CD4-positive, alpha-beta T cell treated with Interferon gamma for 1 hour (primary cell): ENCODE measurements around the gene TRPV4.
"Not testable (repeated sequence)": the region's sequence is repeated elsewhere in the genome, so short reads cannot be mapped to it uniquely, and the experiment has no call there.

Source experiments
- DNase-seq: peaks from one replicate; pipeline ENCODE4 v3.0.0-alpha.2; 2020

TRPV4 gene

DNA sequence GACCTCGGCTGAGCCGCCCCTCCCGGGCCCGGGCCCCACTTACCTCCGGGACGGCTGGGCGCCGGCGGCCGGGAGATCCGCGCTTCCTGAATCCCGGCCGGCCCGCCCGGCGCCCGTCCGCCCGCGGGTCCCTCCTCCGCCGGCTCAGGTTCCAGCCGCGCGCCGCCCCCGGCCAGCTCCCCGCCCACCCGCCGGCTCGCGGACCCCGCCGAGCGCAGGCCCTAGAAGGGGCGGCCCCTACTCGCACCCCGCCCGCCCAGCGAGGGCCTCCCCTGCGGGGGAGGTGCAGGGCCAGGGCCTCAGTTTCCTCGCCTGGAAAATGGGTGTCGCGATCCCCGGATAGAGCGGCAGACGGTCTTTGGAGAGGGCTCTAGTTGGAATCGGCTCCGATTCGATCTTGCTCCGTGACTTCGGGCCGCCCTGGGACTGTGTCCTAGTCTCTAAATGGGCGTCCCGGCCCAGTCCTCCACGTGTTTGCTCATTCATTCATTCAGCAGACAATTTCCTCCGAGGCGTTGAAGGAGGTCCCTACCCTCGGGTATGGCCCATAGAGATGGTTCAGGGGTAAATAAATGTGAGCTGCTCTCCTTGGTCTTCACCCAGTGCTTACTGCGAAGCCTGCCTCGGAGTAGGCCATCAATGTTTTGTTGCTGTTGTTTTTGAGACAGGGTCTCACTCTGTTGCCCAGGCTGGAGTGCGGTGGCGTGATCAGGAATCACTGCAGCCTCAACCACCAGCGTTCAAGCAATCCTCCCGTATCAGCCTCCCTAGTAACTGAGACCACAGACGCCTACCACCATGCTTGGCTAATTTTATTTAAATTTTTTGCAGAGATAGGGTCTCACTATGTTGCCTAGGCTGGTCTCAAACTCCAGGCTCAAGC lies at the start of gene TRPV4:
Gene TRPV4, minus strand, starts transcription at position 92 of the 883 bp plus-strand sequence. CDS start 18,602 bp downstream, outside the sequence.
- no peak for DNase-seq

- DNase-seq: no peak
Measured at GRCh38 chr12:109881752-109882151, 48.6 kb upstream of the TRPV4 start.

GRCh38 chr12:109880938-109881337 lies 47.7 kb upstream of the TRPV4 start:
- DNase-seq: no peak

GRCh38 chr12:109880043-109880931 lies 47.1 kb upstream of the TRPV4 start, which contains the start of gene GLTP:
Gene GLTP, minus strand, starts transcription at chr12:109880541. Its CDS starts 167 bp downstream, at chr12:109880374.
- DNase-seq: peak; percentile 90

DNA sequence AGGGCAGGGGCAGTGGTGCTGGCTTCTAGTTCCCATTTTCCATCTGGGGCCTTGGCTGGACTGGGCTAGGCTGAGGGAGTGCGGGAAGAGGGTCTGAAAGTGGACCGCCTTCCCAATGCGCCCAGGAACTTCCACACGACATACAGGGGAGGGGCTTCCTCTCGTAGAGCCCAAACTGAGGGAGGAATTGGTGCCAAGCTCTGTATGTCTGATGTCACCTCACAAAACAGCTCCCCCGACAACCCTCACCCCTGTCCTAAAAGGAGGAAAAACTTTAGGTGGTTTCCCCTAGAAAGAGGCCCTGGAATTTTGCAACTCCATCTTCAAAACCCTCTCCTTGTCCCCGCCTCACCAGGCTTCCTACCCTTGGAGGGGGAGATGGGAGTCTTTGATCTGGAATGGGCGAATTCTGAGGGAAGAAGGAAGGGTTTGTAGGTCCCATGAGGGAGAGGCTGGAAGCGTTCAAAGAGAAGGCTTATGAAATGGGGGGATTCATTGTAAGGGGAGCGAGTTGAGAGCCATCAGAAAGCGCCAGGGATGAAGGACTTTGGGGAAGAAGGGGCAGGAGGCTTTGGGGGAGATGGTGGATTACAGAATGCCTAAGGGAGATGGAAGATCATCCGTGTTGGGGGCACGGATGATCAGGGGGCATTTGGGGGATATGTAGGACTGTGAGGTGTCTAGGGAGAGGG lies 46.3 kb upstream of the TRPV4 start:
- no peak for DNase-seq

DNA sequence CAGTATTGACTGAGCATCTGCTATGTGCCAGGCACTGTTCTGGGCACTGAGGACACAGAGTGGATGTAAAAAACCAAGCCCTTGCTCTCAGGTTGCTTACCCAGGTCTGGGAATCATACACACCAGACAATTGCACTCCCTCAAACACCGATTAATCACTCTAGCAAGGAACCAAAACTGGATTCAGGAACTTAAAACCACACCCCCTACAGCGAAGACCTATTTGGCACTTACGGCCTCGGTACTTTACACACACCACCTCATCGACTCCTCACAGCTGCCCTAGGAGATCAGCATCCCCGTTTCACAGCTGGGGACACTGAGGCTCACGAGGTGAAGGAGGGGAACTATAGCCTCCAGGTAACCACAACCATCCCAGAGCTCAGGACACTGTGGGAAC lies 45.6 kb upstream of the TRPV4 start:
- DNase-seq: no peak

- DNase-seq: no peak
Measured at GRCh38 chr12:109878247-109878625, 45.0 kb upstream of the TRPV4 start.

DNA sequence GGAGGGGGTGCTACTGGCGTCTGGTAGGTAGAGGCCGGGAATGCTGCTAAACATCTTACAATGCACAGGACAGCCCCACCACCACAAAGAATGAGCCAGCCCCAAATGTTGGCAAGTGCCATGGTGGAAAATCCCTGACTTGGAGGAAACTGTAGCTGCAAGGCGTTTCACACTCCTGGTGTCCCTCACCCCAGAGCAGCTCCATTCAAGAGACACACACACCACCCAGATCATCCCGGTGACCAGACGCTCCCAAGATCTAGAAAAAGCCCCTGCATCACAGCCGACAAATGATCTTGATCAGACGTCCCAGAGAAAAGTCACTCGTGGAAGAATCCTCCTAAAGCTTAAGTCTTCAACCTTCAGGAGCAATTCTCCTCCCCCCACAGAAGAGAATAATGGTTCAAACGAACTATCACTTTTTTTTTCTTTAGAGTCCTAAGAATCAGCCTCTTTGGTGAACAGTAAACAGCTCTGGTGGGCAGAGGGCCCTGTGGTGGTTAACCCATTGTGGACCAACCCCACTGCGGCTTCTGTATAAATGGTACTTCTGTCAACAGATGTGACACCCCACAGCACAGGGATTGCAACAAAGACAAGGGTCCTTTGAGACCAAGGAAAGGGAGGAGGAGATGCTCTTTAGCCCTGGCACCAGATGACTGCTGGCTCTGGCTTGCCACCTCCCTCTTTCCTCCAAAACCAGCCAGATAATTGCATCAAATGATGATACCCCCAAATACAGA lies 44.5 kb upstream of the TRPV4 start:
- no peak for DNase-seq

DNA sequence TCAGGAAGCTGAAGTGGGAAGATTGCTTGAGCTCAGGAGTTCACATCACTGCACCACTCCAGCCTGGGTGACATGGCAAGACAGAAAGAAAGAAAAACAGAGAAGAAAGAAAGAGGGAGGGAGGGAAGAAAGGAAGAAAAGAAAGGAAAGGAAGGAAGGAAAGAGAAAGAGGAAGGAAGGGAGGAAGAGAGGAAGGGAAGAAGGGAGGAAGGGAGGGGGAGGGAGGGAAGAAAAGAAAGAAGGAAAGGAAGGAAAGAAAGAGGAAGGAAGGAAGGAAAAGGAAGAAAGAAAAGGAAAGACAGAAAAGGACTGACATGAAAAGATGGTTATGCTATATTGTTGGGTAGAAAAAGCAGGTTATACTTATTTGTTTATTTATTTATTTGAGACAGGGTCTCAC lies 43.2 kb upstream of the TRPV4 start:
- no peak for DNase-seq

DNA sequence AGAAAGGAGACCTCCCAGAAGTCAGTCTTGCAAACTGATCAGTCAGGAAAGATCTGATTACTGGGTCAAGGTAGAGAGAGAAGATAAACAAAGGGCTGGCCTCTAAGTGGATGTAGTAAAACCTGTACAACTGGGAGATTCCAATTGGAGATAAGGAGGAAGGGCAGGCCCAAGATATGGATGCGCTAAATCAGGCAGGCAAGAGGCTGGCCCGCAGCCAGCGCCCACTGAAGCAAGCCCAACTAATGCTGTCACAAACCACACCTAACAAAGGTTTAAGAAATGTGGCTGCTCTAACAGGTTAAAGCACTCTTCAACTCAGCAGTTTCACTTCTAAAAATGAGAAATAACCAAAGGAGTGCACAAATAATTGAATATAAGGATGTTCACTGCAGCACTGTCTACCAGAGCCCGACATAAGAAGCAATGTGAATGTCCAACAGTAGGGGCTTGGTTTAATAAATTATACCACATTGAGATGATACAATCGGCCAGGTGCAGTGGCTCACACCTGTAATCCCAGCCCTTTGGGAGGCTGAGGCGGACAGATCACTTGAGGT lies 42.5 kb upstream of the TRPV4 start:
- DNase-seq: no peak

GRCh38 chr12:109873653-109874052 lies 40.5 kb upstream of the TRPV4 start:
- no peak for DNase-seq

DNA sequence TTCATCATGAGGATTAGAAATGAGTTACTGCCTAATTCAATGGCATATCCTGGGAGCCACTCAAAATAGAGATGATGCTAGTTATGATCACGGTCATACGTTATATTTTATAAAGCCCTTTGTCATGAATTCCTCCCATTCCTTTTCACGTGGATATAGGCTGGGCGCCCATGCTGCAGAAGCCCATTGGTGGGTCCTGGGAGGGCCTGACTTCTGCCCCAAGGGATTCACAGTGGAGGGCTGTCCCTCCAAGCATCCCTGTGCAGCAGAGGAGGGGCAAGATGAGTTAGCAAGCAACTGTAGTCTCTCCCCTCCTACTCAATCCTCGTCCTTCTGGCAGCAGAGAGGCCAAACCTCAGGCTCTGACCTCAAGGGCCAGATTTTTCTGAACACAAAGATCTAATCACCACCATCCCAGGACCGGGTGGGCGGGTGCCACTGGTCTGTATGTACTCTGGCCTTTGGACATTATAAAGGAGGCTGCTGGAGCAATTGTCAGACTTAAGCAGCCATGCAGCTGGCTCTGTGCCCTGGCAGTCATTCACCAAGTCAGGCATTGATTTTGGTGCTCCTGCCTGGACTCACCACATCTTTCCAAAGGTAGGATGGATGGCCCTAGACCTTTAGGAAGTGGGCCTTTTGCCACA lies 38.6 kb upstream of the TRPV4 start:
- no peak for DNase-seq

- no peak for DNase-seq
Measured at GRCh38 chr12:109870648-109871047, 37.5 kb upstream of the TRPV4 start.

- DNase-seq: no peak
Measured at GRCh38 chr12:109868182-109869051, 35.2 kb upstream of the TRPV4 start.

- no peak for DNase-seq
Measured at GRCh38 chr12:109864916-109865315, 31.7 kb upstream of the TRPV4 start.

GRCh38 chr12:109863847-109864712 lies 30.9 kb upstream of the TRPV4 start:
- no peak for DNase-seq

- DNase-seq: not testable (repeated sequence)
Measured at GRCh38 chr12:109862491-109862890, 29.3 kb upstream of the TRPV4 start.

DNA sequence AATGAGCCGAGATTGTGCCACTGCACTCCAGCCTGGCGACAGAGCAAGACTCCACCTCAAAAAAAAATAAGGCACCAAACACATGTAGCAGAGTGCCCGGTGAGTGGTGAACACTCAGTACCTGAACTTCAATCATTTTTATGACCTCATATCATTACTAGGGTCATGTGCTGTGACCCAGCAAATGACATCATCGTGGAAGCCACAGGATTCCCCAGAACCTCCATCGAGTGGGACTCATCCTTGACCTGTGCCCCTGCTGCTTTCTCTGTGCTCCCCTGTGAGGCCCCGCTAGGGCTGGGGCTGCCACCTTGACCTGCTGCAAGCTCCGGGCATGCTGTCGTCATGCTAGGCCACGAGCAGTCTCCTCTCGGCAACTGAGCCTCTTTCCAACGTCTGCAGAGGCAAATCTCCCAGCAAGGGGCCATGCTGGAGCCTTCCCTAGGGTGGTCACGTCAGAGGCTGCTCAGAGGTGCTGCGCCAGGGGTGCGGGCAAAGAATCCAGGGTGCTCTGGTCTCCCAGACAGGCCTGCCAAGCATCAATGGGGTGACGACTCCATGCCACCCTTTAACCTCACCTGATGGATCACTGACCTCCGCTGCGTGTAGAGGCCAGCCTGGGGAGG lies 28.6 kb upstream of the TRPV4 start:
- DNase-seq: no peak

DNA sequence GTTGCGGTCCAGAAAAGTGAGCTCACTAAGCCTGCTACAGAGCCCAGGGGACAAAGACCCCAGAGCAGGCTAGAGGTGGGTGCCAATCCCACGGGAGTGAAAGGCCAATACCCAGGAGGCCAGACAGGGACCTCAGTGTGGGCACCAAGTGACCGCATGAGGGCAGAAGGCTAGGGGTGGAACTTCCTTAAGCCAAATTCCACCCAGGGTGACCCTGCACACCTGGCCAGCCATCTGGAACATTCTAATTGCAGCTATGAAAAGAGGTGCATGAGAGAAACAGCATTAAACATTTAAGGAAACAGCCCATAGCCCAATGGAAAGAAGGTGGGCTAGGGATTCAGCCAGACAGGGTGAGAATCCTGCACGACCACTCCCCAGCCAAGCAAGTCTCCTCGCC lies 27.8 kb upstream of the TRPV4 start:
- no peak for DNase-seq
